K562 (cell line): ENCODE results near the gene COA3.
A peak's percentile ranks its signal among the peaks of the same experiment; 100 is the strongest.

Experiments used
- ARHGAP35 ChIP-seq: fragments of 450-650 bp; IDR thresholded peaks from 2 replicates; pipeline ENCODE4 v1.6.1; 2018; ENCODE audit not compliant: partially characterized antibody
- CEBPB ChIP-seq: fragments of 450-650 bp; IDR thresholded peaks from 2 replicates; pipeline ENCODE4 v1.6.1; 2016; ENCODE audit warnings: missing genetic modification characterization, missing compliant biosample characterization
- ETS1 ChIP-seq: conservative IDR thresholded peaks from 2 replicates; pipeline ENCODE4 v1.6.1; 2011; ENCODE audit warnings: low read depth, mild to moderate bottlenecking, low read length; ENCODE audit not compliant: control insufficient read depth
- HCFC1 ChIP-seq: IDR thresholded peaks from 2 replicates; pipeline ENCODE4 v1.6.1; 2012; ENCODE audit warnings: low read depth, low read length, improper control_type of control experiment
- HMG20A ChIP-seq: fragments of 450-650 bp; formaldehyde crosslinking; conservative IDR thresholded peaks from 2 replicates; pipeline ENCODE4 v1.4.0; 2020; ENCODE audit warnings: mild to moderate bottlenecking, mixed read lengths
- MAX ChIP-seq: sonication (generic); formaldehyde crosslinking; IDR thresholded peaks from 2 replicates; pipeline ENCODE4 v1.9.0; 2022; ENCODE audit warnings: mild to moderate bottlenecking, missing genetic modification reagents
- PHF8 ChIP-seq: fragments of 200-600 bp; sonication (generic); IDR thresholded peaks from 2 replicates; pipeline ENCODE4 v1.6.1; 2012; ENCODE audit warnings: mixed run types, mild to moderate bottlenecking, inconsistent platforms, low read length, moderate library complexity, borderline replicate concordance
- POLR2A ChIP-seq: fragments of 450-650 bp; conservative IDR thresholded peaks from 2 replicates; pipeline ENCODE4 v1.6.1; 2016
- POLR2AphosphoS5 ChIP-seq: IDR thresholded peaks from 2 replicates; pipeline ENCODE4 v1.6.1; 2011; ENCODE audit warnings: mild to moderate bottlenecking, low read depth, low read length, moderate library complexity; ENCODE audit not compliant: control insufficient read depth, insufficient read depth
- RAD21 ChIP-seq, 2 experiments: fragments of 250-450 bp in 1 of 2; fragments of 450-650 bp in 1 of 2; sonication (Bioruptor Pico) in 1 of 2; formaldehyde crosslinking in 1 of 2; IDR thresholded peaks in 1 of 2; conservative IDR thresholded peaks in 1 of 2; 2 replicates each; pipeline versions ENCODE4 v1.4.0 to v1.8.0; 2020 to 2022; ENCODE audit warnings: mild to moderate bottlenecking in 2 of 2, moderate library complexity in 1 of 2
- TAF1 ChIP-seq: IDR thresholded peaks from 2 replicates; pipeline ENCODE4 v1.6.1; 2011; ENCODE audit warnings: mild to moderate bottlenecking, low read length, moderate library complexity; ENCODE audit not compliant: insufficient read depth, control insufficient read depth, severe bottlenecking; ENCODE audit errors: extremely low read depth
- TARDBP ChIP-seq: fragments of 450-650 bp; IDR thresholded peaks from 2 replicates; pipeline ENCODE4 v1.6.1; 2016
- ZNF263 ChIP-seq: sonication (generic); formaldehyde crosslinking; IDR thresholded peaks from 2 replicates; pipeline ENCODE4 v1.8.0; 2022; ENCODE audit warnings: mild to moderate bottlenecking, missing genetic modification reagents, borderline replicate concordance
- TF ChIP-seq, protein P1 (sequence below), 3 experiments: IDR thresholded peaks in 2 of 3; conservative IDR thresholded peaks in 1 of 3; 2 replicates each; pipeline ENCODE4 v1.5.1; 2011 to 2012; ENCODE audit warnings: low read length in 3 of 3, mild to moderate bottlenecking in 3 of 3, control low read depth in 2 of 3, improper control_type of control experiment in 1 of 3, inconsistent platforms in 1 of 3, low read depth in 1 of 3, mixed read lengths in 1 of 3, moderate library complexity in 1 of 3; ENCODE audit not compliant: insufficient read depth in 2 of 3

DNA sequence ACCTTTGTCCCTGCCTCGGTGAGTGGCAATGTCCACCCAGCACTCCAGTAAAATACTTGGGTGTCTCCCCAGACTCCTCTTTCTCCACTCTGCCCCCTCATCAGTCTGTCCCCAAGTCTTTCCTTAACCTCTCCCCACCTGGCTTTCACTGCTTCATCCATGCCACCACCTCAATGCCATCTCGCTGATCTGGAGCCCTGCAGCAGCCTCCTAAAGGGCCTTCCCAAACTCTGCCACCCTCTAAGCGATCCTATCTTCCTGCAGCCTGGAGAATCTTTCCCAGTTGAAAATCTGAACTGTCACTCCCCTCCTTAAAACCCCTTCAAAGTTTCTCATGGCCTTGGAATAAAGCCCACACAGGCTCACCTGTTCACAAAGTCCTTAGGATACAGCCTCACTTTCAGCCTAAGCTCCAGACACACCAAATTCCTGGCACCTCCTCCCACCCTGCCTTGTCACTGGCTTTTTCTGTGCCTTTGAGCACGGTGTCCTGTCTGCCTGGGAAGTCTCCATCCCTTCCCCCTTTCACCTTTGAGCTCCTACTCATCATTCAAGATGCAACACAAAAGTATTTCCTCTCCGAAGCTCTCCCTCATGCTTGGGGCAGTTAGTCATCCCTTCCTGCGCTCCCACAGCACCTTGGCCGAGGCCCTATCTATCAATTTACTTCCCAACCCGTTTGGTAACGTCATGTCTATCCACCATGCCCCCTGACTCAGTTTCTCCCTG lies 15.3 kb downstream of the COA3 start:
- TF ChIP-seq, protein P1, sequence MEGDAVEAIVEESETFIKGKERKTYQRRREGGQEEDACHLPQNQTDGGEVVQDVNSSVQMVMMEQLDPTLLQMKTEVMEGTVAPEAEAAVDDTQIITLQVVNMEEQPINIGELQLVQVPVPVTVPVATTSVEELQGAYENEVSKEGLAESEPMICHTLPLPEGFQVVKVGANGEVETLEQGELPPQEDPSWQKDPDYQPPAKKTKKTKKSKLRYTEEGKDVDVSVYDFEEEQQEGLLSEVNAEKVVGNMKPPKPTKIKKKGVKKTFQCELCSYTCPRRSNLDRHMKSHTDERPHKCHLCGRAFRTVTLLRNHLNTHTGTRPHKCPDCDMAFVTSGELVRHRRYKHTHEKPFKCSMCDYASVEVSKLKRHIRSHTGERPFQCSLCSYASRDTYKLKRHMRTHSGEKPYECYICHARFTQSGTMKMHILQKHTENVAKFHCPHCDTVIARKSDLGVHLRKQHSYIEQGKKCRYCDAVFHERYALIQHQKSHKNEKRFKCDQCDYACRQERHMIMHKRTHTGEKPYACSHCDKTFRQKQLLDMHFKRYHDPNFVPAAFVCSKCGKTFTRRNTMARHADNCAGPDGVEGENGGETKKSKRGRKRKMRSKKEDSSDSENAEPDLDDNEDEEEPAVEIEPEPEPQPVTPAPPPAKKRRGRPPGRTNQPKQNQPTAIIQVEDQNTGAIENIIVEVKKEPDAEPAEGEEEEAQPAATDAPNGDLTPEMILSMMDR (IDR thresholded peaks at IDR 0.05 in 2 of 3, conservative IDR thresholded peaks at IDR 0.05 in 1 of 3; ENCODE audit: insufficient read depth in 2 of 3, low read depth in 1 of 3, low read length in 3 of 3) = no peak
- no peak; the same call in 1 of the 2 replicates for TF ChIP-seq POLR2AphosphoS5
- TF ChIP-seq ETS1 = 0 out of 2 replicates have a peak, but pooled peaks have one; percentile 4
- TF ChIP-seq HCFC1 = no peak
- TF ChIP-seq ZNF263 (CRISPR knock-in tag) = no peak
- no peak for TF ChIP-seq RAD21 (CRISPR knock-in tag; conservative IDR thresholded peaks at IDR 0.05 in 1 of 2, IDR thresholded peaks at IDR 0.05 in 1 of 2)
- TF ChIP-seq TAF1 = no peak
- no peak for TF ChIP-seq MAX (CRISPR knock-in tag)
- TF ChIP-seq HMG20A (CRISPR knock-in tag) = no peak
- TF ChIP-seq ARHGAP35 = no peak
- no peak for TF ChIP-seq POLR2A
- no peak for TF ChIP-seq TARDBP
- no peak for TF ChIP-seq PHF8
- TF ChIP-seq CEBPB = no peak
